H4 (cell line): ENCODE data around the gene HSD17B2. TPM values are rescaled to one million over a fixed set of nuclear protein-coding genes. Genes with fewer than 3 reads are reported as not detected.
"Not testable (repeated sequence)": the region's sequence is repeated elsewhere in the genome, so short reads cannot be mapped to it uniquely, and the experiment has no call there.

ENCODE experiments used
- DNase-seq: peaks from one replicate; pipeline ENCODE4 v3.0.0-alpha.2; 2015; ENCODE audit warnings: low spot score
- total RNA-seq: library from RNA; depleted of rRNA; stranded (reverse); fragments of >200 nt; shearing (Covaris generic); gene quantifications from 2 replicates; pipeline ENCODE4 v1.2.3, GENCODE V29; 2014; rRNA removed

HSD17B2 gene
- total RNA-seq, result 1.0 and 1.1 TPM in 2 replicates

DNA sequence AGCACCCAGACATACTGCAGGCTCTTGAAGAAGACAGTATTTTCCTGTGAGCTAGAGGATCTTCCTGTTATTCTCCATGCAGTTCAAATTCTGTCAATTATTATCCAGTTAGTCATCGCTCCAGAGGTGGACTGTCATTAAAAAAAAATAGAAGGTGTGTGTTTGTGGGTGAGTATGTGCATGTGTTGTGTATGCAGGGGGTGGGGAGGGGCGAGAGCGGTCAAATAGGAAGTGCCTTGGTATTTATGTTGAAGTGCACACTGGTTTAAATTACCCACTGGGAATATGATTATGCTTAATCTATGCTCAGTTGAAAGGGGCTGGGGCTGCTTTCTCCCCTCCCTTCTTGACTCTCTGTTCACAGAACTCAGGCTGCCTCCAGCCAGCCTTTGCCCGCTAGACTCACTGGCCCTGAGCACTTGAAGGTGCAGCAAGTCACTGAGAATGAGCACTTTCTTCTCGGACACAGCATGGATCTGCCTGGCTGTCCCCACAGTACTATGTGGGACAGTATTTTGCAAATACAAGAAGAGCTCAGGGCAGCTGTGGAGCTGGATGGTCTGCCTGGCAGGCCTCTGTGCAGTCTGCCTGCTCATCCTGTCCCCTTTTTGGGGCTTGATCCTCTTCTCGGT is at the start of gene HSD17B2:
HSD17B2 (plus strand) TSS at position 273 of the 632 bp plus-strand sequence; CDS start at position 445, 172 bp downstream.
- no peak for DNase-seq

GRCh38 chr16:81987121-81987520 is 47.9 kb upstream of the HSD17B2 start:
- no peak for DNase-seq

- no peak for DNase-seq
Measured at GRCh38 chr16:81987706-81988105, 47.3 kb upstream of the HSD17B2 start.

DNA sequence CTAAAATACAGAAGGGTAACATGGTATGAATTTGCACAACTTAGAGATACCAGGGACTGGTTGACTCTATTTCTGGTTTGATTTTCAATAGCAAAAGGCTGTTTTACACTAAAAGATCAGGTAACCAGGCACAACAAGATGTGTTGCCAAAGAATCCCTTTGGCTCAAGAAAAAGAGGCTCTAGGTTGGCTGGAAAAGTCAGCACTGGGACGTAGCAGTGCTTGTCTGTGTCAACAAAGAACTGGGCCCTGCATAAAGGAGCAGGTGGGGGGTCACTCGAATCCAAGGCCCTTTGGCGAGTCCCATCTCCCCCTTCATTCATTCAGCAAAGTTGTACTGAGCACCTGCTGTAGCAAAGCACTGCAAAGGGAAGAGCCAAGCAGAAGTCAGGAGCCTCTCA is 42.2 kb upstream of the HSD17B2 start:
- no peak for DNase-seq

- DNase-seq, result no peak
Measured at GRCh38 chr16:81994485-81994884, 40.6 kb upstream of the HSD17B2 start.

DNA sequence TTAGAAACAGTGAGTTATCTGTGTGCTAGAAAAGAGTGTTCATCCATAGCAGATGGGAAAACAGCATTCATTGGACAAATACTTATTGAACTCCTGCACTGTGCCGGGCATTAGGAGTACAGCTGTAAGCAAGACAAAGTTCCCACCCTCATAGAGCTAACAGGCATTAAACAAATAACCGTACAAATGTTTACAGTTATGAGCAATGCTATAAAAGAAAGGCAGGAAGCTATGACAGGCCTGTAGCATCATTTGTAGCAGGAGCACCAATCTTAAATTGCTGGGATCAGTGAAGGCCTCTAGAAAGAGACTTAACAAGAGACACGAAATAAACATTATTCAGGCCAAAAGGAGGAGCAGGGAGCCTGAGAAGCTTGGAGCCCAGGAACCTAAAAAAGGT is 39.4 kb upstream of the HSD17B2 start:
- no peak for DNase-seq

DNA sequence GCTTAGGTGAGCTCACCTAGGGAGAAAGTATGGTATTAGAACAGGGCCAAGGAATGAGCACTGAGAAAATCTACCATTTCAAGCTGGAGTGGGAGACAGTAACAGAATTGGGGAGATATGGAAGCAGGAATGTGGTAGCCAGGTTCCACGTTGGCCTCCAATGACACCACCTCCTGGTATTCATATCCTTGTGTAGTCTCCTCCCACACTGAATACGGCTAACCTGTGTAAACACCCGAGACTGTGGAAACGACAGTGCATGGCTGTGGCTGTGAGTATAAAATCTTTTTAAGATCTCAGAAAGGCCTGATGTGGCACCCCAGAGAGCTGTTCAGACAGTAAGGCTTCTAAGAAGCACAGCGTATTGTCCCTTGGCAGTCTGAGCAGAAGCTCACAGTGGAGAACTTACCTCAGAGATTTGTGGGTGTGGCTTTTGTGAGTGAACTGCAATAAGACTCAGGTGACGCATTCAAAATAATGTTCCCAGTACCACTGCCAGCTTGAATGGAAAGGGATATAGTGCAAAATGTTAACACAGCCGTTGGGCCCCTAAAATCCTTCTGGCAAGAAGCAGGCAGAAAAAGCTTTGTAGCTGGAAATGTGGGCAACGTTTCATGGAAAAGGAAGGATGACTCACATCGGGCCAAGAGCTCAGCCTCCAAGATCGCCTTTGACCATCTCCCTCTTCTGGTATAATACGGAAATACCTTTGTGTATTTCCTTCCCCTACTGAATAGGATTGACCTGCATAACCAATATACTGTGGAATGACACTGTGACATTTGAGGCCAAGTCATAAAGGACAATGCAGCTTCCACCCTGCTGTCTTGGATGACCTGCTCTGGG is 38.2 kb upstream of the HSD17B2 start:
- peak; percentile 75 for DNase-seq

- DNase-seq, result peak; percentile 52
Measured at GRCh38 chr16:81997738-81998137, 37.3 kb upstream of the HSD17B2 start.

- no peak for DNase-seq
Measured at GRCh38 chr16:82002831-82003230, 32.2 kb upstream of the HSD17B2 start.

- no peak for DNase-seq
Measured at GRCh38 chr16:82004601-82005000, 30.5 kb upstream of the HSD17B2 start.

- DNase-seq, result no peak
Measured at GRCh38 chr16:82005027-82005830, 29.8 kb upstream of the HSD17B2 start.

GRCh38 chr16:82006036-82006435 is 29.0 kb upstream of the HSD17B2 start:
- DNase-seq, result no peak

DNA sequence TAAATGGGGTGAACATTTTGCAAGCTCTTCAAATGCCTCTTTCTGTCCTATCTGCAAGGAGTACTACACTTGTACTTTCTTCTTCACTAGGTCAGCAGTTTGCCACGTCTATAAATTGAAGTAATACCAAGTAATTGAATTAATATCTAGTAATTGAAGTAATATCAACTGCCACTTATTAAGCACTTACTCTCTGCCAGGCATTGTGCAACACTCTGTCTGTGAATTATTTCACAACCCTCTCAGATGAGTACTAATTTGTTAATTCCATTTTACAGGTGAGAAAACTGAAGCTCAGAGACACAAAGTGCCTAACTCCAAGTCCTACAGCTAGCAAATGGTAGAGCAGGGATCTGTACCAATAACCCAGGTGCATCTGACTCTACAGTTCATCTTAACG is 27.9 kb upstream of the HSD17B2 start:
- no peak for DNase-seq

GRCh38 chr16:82008957-82009592 is 26.0 kb upstream of the HSD17B2 start:
- DNase-seq, result no peak

DNA sequence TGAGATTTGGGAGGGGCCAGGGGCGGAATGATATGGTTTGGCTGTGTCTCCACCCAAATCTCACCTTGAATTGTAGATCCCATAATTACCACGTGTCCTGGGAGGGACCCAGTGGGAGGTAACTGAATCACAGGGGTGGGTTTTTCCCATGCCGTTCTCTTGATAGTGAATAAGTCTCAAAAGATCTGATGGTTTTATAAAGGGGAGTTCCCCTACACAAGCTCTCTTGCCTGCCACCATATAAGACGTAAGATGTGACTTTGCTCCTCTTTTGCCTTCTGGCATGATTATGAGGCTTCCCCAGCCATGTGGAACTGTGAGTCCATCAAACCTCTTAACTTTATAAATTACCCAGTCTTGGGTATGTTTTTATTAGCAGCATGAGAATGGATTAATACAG is 25.3 kb upstream of the HSD17B2 start:
- not testable (repeated sequence) for DNase-seq

DNA sequence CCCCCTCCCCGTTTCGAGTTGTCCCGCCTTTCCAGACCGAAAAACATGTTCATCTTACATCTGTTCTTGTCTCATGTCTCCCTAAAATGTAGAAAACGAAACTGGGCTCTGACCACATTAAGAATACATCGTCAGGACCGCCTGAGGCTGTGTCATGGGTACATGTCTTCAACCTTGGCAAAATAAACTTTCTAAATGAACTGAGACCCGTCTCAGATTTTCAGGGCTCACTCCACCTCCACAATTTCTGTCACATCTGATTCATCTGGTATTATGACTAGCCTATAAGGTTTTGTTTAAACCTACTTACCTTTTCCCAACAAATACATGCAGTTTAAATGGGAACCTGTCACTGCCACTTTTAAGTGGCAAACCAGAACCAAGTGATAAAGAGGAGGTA is 24.4 kb upstream of the HSD17B2 start:
- DNase-seq, result no peak

DNA sequence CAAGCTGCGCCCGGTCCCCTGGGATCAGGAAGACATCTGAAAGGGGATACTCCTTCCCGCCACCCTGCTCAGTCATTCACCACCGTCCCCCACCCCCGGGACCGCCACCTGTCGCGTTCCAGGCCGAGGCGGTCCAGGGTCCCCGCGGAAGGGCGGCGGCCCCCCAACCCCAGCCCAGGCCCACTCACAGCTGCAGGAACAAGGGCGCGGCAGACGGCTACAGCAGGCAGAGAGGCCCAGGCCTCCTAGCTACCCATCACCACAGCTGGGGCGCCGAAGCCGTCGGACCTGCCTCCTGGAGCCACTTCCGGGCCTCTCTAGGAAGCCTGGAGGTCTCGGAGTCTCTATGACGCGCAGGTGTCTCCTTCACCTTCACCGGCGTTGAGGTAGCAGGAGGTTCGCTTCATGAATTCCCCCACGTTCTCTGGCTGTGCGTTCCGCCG is 23.8 kb upstream of the HSD17B2 start, which contains the start of gene SDR42E1:
SDR42E1 (minus strand) TSS at position 272 of the 443 bp plus-strand sequence. CDS start 10,612 bp downstream, outside the sequence.
- DNase-seq, result no peak

- DNase-seq, result no peak
Measured at GRCh38 chr16:82013139-82013538, 21.9 kb upstream of the HSD17B2 start.

DNA sequence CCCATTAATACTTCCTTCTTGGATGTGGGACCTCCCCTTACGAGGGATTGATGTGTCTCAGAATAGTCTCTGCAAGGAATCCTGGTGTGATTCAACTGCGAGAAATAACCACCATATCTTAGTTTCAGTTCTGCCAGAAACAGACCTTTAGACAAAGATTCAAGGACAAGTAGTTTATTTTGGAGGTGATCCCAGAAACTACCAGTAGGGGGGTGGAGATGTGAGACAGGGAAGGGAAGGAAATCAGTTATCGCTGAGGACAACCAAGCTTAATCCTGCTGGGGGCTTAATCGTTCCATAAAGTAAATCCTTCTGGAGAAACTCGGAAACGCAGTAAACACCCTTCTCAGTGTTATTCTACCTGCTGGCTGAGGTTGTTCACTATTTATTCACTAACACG is 18.8 kb upstream of the HSD17B2 start:
- DNase-seq, result peak; percentile 27

- no peak for DNase-seq
Measured at GRCh38 chr16:82016964-82017363, 18.1 kb upstream of the HSD17B2 start.

DNA sequence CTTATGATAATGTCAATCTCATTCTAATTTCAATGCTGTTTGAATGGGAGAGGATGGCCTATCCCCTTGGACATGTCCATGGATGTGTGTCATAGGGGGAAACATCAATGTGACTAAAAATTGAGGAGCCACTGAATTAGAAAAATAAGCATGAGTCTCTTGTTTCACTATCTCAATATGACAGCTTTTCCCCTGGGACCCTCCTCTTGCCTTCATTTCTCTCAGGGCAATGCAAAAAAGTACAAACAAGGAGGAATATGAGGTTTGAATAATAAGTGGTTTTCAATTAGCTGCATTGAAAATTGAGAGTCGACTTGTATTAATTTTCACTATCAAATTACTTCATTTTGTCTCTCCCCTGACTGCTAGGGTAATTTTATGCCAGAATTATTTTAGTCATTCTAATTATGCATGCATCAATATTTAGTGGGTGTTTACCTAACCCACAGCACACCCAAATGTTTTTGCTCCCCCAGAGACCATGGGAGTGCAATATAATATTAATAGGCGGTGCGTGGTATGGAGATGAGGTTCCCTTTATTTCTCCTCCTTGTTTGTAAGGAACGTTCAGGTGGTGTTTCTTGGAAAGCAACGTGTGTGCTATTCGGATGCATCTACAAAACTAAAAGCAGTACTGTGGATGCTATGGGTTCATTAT is 17.0 kb upstream of the HSD17B2 start:
- DNase-seq, result no peak
